Keratinocyte (primary cell): ENCODE measurements around the gene CLNK. TPM values are rescaled to one million over a fixed set of nuclear protein-coding genes. Genes with fewer than 3 reads are reported as not detected.

Experiments used
- DNase-seq: peaks from one replicate; pipeline ENCODE4 v3.0.0-alpha.2; 2011; ENCODE audit warnings: low read depth, missing footprints, low spot score
- FAIRE-seq: peaks from 2 replicates; lab custom pipeline; 2011; peaks lifted over from hg19 to GRCh38; lab: Jason Lieb, UNC
- H2AFZ ChIP-seq: 2 replicates; pipeline ENCODE4 v1.6.0; 2012; ENCODE audit warnings: low read length, control low read depth, inconsistent platforms; ENCODE audit not compliant: control insufficient read depth
- H3K27ac ChIP-seq: 2 replicates; pipeline ENCODE4 v1.5.1; 2011; ENCODE audit warnings: low read length; ENCODE audit not compliant: control insufficient read depth, insufficient read depth
- H3K27me3 ChIP-seq: 3 replicates; pipeline ENCODE4 v1.6.0; 2011; ENCODE audit warnings: low read length; ENCODE audit not compliant: control insufficient read depth, insufficient read depth; ENCODE audit errors: extremely low read depth
- H3K36me3 ChIP-seq, 2 experiments: 2 replicates in 1 of 2; 3 replicates in 1 of 2; pipeline ENCODE4 v1.5.1; 2011; ENCODE audit warnings: low read length in 2 of 2, mild to moderate bottlenecking in 1 of 2; ENCODE audit not compliant: control insufficient read depth in 2 of 2, insufficient read depth in 2 of 2; ENCODE audit errors: extremely low read depth in 1 of 2
- H3K4me1 ChIP-seq: 3 replicates; pipeline ENCODE4 v1.5.1; 2011; ENCODE audit warnings: low read length; ENCODE audit not compliant: control insufficient read depth, insufficient read depth; ENCODE audit errors: extremely low read depth
- H3K4me2 ChIP-seq: 3 replicates; pipeline ENCODE4 v1.6.0; 2011; ENCODE audit warnings: low read depth, low read length; ENCODE audit not compliant: control insufficient read depth, insufficient read depth; ENCODE audit errors: extremely low read depth
- H3K4me3 ChIP-seq, 3 experiments: fragments of 200-600 bp in 1 of 3; sonication (generic) in 1 of 3; 2 replicates in 2 of 3; 3 replicates in 1 of 3; pipeline ENCODE4 v1.5.1; 2011 to 2016; ENCODE audit warnings: low read length in 3 of 3, mild to moderate bottlenecking in 3 of 3, control low read depth in 2 of 3, inconsistent platforms in 1 of 3, low read depth in 1 of 3, mixed read lengths in 1 of 3, mixed run types in 1 of 3, moderate library complexity in 1 of 3; ENCODE audit not compliant: control insufficient read depth in 2 of 3, insufficient read depth in 2 of 3; ENCODE audit errors: extremely low read depth in 1 of 3
- H3K79me2 ChIP-seq: 2 replicates; pipeline ENCODE4 v1.6.0; 2012; ENCODE audit warnings: low read length; ENCODE audit not compliant: control insufficient read depth, insufficient read depth
- H3K9ac ChIP-seq: 3 replicates; pipeline ENCODE4 v1.6.0; 2011; ENCODE audit warnings: low read length; ENCODE audit not compliant: control insufficient read depth, insufficient read depth; ENCODE audit errors: extremely low read depth
- H3K9me1 ChIP-seq: 3 replicates; pipeline ENCODE4 v1.6.0; 2011; ENCODE audit warnings: low read length; ENCODE audit not compliant: control insufficient read depth, insufficient read depth; ENCODE audit errors: extremely low read depth
- H3K9me3 ChIP-seq: 2 replicates; pipeline ENCODE4 v1.5.1; 2012; ENCODE audit warnings: low read depth, low read length; ENCODE audit not compliant: control insufficient read depth
- H4K20me1 ChIP-seq: 3 replicates; pipeline ENCODE4 v1.6.0; 2011; ENCODE audit warnings: low read length; ENCODE audit not compliant: control insufficient read depth, insufficient read depth; ENCODE audit errors: extremely low read depth
- EZH2 ChIP-seq: IDR thresholded peaks from one replicate; pipeline ENCODE4 v1.6.1; 2012; ENCODE audit warnings: inconsistent platforms, mild to moderate bottlenecking, low read length, moderate library complexity
- dilution Hi-C: fragments of 300-500 bp; cut with MboI; formaldehyde crosslinking; loops from one replicate; pipeline ENCODE4 v1.7.0; 2020; ENCODE audit warnings: low sequenced_read_pairs; ENCODE audit not compliant: extremely low pct_ligation_motif_present
- polyA plus RNA-seq, 5 experiments: library from polyadenylated mRNA; depleted of rRNA in 3 of 5; stranded (reverse) in 3 of 5; stranded (forward) in 1 of 5; unstranded in 1 of 5; fragments of >200 nt; gene quantifications; 1 replicate in 1 of 5; 2 replicates in 3 of 5; 3 replicates in 1 of 5; pipeline versions ENCODE4 v1.2.1 to v1.2.3, GENCODE V29; 2011 to 2012; ENCODE audit warnings: missing spikeins in 2 of 5, low read depth in 1 of 5, low replicate concordance in 1 of 5
- TF ChIP-seq, protein P1 (sequence below), 3 experiments: IDR thresholded peaks in 1 of 3; conservative IDR thresholded peaks in 1 of 3; optimal IDR thresholded peaks in 1 of 3; 2 replicates in 2 of 3; 3 replicates in 1 of 3; pipeline versions ENCODE3 to v1.5.1; 2011; ENCODE audit warnings: low read length in 3 of 3, mild to moderate bottlenecking in 3 of 3, moderate library complexity in 2 of 3, control low read depth in 1 of 3, inconsistent platforms in 1 of 3; ENCODE audit not compliant: insufficient read depth in 2 of 3; ENCODE audit errors: extremely low read depth in 1 of 3

Gene CLNK
- polyA plus RNA-seq, 1 donor (not counting 4 experiments of a cell fraction or from before 2014, with no cell fraction given): not detected

DNA sequence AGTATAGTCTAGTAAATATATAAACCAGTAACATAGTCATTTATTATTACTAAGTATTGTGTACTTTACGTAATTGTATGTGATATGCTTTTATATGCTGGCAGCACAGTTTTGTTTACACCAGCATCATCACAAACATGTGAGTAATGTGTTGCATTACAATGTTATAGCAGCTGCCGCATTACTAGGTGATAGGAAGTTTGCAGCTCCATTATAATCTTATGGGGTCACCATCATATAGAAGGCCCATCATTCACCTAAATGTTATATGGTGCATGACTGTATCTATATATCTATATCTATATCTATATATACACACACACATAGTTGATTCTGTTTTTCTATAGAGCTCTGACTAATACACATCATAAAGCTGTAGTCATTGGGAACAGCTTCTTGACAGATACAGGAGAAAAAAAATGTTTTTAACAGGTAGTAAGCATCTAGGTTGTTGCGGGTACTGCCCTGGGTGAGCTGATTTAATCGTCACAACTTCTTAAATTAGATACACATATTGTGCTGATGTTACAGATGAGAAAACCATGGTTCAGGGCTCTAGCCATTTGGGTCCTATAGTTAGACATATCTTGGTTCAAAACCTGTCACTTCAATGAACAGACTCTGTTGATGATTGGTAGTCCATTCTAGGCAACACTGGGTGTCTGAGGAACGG, 77.9 kb downstream of the CLNK start:
- dilution Hi-C loops: no loop called here
- Histone ChIP-seq H3K27ac (no peak overlapping the region), H3K4me2 (no peak overlapping the region), H2AFZ (no peak overlapping the region), H3K9me3 (peaks cover 8% of the 10 kb centered on the region), H4K20me1 (no peaks in the 10 kb centered on the region), H3K36me3 (no peaks in the 10 kb centered on the region), H3K9me1 (no peaks in the 10 kb centered on the region), H3K27me3 (no peaks in the 10 kb centered on the region), H3K4me3 (no peak overlapping the region), H3K4me1 (peaks cover 3% of the 10 kb centered on the region), H3K79me2 (no peaks in the 10 kb centered on the region), H3K9ac (no peak overlapping the region)
- FAIRE-seq: no peak
- TF ChIP-seq, protein P1, sequence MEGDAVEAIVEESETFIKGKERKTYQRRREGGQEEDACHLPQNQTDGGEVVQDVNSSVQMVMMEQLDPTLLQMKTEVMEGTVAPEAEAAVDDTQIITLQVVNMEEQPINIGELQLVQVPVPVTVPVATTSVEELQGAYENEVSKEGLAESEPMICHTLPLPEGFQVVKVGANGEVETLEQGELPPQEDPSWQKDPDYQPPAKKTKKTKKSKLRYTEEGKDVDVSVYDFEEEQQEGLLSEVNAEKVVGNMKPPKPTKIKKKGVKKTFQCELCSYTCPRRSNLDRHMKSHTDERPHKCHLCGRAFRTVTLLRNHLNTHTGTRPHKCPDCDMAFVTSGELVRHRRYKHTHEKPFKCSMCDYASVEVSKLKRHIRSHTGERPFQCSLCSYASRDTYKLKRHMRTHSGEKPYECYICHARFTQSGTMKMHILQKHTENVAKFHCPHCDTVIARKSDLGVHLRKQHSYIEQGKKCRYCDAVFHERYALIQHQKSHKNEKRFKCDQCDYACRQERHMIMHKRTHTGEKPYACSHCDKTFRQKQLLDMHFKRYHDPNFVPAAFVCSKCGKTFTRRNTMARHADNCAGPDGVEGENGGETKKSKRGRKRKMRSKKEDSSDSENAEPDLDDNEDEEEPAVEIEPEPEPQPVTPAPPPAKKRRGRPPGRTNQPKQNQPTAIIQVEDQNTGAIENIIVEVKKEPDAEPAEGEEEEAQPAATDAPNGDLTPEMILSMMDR (optimal IDR thresholded peaks at IDR 0.05 in 1 of 3, IDR thresholded peaks at IDR 0.05 in 1 of 3, conservative IDR thresholded peaks at IDR 0.05 in 1 of 3; ENCODE audit: extremely low read depth in 1 of 3, insufficient read depth in 2 of 3, low read length in 3 of 3): no peak
- TF ChIP-seq EZH2: no peak
- no peak for DNase-seq

DNA sequence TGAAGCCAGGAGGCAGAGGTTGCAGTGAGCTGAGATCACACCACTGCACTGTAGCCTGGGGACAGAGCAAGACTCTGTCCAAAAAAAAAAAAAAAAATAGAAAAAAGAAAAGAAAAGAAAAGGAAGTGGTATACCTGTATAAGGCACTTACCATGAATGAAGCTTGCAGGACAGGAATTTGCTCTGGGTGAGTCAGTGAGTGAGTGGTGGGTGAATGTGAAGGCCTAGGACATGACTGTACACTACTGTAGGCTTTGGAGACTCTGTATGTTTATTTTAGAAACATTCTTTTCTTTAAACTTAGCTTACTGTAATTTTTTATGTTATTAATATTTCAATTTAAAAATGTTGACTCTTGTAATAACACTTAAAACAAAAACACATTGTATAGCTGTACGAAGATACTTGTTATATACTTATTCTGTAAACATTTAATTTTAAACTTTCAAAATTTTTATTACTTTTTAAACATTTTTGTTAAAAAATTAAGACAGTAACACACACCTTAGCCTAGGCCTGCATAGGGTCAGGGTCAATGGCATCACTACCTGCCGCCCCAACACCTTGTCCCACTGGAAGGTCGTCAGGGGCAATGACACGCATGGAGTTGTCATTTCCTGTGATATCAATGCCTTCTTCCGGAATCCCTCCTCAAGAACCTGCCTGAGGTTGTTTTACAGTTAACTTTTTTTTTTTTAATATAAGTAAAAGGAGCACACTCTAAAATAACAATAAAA, 78.7 kb downstream of the CLNK start:
- H3K9ac ChIP-seq: no peak overlapping the region
- FAIRE-seq (peak; percentile 29), DNase-seq (peak; percentile 25)
- H3K9me3 ChIP-seq: peaks cover 8% of the 10 kb centered on the region
- dilution Hi-C loops: no loop called here
- no peaks in the 10 kb centered on the region for H3K9me1 ChIP-seq
- H3K4me2 ChIP-seq: no peak overlapping the region
- TF ChIP-seq EZH2: no peak
- TF ChIP-seq, protein P1 (optimal IDR thresholded peaks at IDR 0.05 in 1 of 3, IDR thresholded peaks at IDR 0.05 in 1 of 3, conservative IDR thresholded peaks at IDR 0.05 in 1 of 3; ENCODE audit: extremely low read depth in 1 of 3, insufficient read depth in 2 of 3, low read length in 3 of 3): no peak
- H4K20me1 ChIP-seq: no peaks in the 10 kb centered on the region
- H3K4me3 ChIP-seq: no peak overlapping the region
- H3K36me3 ChIP-seq: no peaks in the 10 kb centered on the region
- H3K27ac ChIP-seq: peak overlapping the region; percentile 16
- no peaks in the 10 kb centered on the region for H3K4me1 ChIP-seq
- no peak overlapping the region for H2AFZ ChIP-seq
- H3K27me3 ChIP-seq: no peaks in the 10 kb centered on the region
- H3K79me2 ChIP-seq: no peaks in the 10 kb centered on the region
